PC-3 (cell line): ENCODE measurements around the gene TRIM38.

Source experiments
- EZH2 ChIP-seq: fragments of 300-600 bp; sonication (generic); IDR thresholded peaks from one replicate; pipeline ENCODE4 v1.6.1; 2017; ENCODE audit warnings: antibody characterized with exemption, mild to moderate bottlenecking, low read length; ENCODE audit not compliant: unreplicated experiment
- EZH2phosphoT487 ChIP-seq: fragments of 300-600 bp; sonication (generic); IDR thresholded peaks from 2 replicates; pipeline ENCODE4 v1.6.1; 2018; ENCODE audit warnings: mild to moderate bottlenecking, antibody characterized with exemption, low read length, borderline replicate concordance
- TF ChIP-seq, protein P1 (sequence below): fragments of 300-600 bp; sonication (generic); conservative IDR thresholded peaks from 2 replicates; pipeline ENCODE4 v1.5.1; 2017; ENCODE audit warnings: antibody characterized with exemption, low read depth, mild to moderate bottlenecking, low read length

DNA sequence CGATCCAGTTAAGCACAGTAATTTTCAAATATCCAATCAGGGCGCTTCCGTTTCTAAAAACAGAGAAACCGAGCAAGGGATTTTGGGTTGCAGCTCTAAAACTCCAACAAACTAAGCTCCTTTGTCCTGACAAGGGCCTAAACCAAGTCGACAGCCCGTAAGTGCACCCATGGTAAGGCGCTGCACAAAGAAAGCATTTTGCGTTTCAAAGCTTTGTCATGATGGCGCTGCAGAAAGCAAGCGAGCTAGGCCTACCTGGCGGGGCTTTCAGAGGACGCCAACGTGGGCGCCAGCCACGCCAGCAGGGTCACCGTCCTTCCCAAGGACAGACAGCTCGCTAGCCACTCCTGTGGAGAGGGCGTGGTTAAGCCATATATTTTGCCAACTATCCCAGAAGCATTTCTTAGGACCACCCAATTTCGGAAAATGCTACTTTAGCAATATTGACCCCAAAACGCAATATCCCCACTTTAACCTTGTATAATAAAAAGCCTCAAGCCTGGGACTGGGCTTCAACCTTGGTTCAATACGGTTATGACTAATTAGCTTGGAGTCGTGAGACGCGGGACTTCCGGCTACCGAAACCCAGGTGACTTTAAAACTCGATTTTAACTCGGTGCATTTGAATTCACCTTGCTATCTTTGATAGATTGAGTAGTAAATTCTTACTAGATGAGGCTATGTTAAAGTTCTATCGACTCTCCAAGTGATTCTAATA is 53.8 kb downstream of the TRIM38 start:
- TF ChIP-seq, protein P1, sequence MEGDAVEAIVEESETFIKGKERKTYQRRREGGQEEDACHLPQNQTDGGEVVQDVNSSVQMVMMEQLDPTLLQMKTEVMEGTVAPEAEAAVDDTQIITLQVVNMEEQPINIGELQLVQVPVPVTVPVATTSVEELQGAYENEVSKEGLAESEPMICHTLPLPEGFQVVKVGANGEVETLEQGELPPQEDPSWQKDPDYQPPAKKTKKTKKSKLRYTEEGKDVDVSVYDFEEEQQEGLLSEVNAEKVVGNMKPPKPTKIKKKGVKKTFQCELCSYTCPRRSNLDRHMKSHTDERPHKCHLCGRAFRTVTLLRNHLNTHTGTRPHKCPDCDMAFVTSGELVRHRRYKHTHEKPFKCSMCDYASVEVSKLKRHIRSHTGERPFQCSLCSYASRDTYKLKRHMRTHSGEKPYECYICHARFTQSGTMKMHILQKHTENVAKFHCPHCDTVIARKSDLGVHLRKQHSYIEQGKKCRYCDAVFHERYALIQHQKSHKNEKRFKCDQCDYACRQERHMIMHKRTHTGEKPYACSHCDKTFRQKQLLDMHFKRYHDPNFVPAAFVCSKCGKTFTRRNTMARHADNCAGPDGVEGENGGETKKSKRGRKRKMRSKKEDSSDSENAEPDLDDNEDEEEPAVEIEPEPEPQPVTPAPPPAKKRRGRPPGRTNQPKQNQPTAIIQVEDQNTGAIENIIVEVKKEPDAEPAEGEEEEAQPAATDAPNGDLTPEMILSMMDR: no peak
- TF ChIP-seq EZH2phosphoT487 (no peak), EZH2 (no peak)
